GM12875 (cell line): ENCODE results near the gene OSMR.

Source experiments
- H3K4me3 ChIP-seq: one replicate; pipeline ENCODE4 v1.5.1; 2011; ENCODE audit warnings: low read depth, low read length, control low read depth
- CTCF ChIP-seq: IDR thresholded peaks from 2 replicates; pipeline ENCODE4 v1.5.1; 2011; ENCODE audit warnings: low read depth, mild to moderate bottlenecking, control low read depth, inconsistent platforms, low read length, moderate library complexity, borderline replicate concordance; ENCODE audit not compliant: insufficient read depth

Gene OSMR

GRCh38 chr5:38885208-38885607 lies 39.4 kb downstream of the OSMR start:
- H3K4me3 ChIP-seq = no peak overlapping the region
- no peak for TF ChIP-seq CTCF

DNA sequence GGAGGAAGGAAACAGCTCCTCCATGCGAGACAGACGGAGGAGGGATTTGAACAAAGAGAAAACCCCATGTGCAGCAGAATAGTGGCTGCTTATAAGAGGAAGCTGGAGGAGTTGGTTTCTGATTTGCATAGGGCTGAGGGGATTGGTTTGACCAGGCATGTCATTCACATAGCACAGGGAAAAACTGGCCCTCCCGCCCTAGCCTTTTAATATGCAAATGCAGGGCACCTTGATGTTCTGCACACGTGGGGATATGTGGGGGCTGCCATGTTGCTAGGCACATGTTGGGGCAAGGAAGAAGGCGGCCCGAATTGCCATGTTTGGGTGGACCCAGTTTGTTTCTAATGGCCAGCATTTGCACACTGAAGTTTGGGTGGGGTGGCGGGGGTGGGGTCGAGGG lies 42.2 kb downstream of the OSMR start:
- no peak for TF ChIP-seq CTCF
- no peak overlapping the region for H3K4me3 ChIP-seq

DNA sequence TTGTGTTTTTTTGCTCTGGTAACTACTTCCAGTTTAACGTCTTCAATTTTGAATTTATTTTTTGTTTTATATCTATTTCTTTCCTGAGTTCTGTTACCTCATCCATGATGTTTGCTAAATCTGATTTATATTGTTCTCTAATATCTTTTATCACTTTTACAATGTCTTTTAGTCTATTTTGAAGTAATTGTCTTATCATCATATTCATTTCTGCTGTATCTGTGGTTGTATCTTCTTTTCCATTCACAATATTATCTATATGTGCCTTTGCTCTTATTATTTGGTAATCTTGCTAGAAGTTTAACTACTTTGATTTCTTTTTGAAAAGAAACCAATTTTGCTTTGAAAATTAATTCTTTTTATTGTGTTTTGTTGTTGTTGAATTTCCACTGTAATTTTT lies 43.6 kb downstream of the OSMR start:
- no peak for TF ChIP-seq CTCF
- H3K4me3 ChIP-seq = no peak overlapping the region

DNA sequence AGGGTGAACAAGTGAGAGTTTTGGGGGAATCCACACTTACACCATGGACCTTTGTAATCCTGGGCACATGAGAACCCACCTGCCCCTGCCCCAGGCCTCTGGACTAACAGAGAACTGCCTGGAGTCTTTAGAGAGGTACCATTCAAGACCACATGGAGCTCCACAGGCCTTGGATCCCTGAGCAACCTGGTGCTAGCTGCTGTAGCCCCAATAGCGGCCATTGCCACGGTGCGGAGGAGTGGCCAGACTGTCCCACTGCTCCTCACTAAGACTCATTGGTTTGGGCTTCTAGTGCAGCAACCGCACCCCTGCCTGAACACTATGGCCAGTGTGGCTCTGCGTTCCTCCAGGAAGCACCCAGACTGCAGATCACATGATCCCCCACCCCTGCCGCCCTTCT lies 45.8 kb downstream of the OSMR start:
- no peak for TF ChIP-seq CTCF

DNA sequence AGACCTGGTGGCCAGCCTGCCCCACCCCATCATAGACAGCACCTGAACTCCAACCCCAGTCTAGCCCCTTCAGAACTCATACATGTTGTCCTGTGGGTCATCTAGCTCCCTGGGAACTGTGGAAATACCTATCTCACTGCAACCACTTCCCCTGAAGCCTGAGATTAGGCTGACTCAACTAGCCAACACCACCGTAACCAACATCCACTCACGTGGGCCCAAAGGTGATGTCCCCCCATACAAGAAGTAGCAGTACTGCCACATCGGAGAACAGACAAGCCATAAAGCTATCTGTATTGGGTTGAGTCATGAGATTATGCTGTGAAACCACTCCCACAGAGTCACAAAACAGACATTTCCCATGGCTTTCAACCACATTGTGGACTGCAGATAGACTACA lies 46.6 kb downstream of the OSMR start:
- no peak overlapping the region for H3K4me3 ChIP-seq
- no peak for TF ChIP-seq CTCF

More for the DNA sequence above, 45.8 kb downstream of the OSMR start:
- no peak overlapping the region for H3K4me3 ChIP-seq

- H3K4me3 ChIP-seq = no peak overlapping the region
- no peak for TF ChIP-seq CTCF
Measured at GRCh38 chr5:38896760-38897159, 50.9 kb downstream of the OSMR start.

GRCh38 chr5:38899936-38900335 lies 54.1 kb downstream of the OSMR start:
- H3K4me3 ChIP-seq = no peak overlapping the region
- no peak for TF ChIP-seq CTCF
